ENCODE data around the gene ST6GALNAC5.

The ST6GALNAC5 gene

GRCh38 chr1:77016386-77016985 is 149.2 kb downstream of the ST6GALNAC5 start:
- no peak for DNase-seq (ENCODE audit: low read depth)
- no peak for TF ChIP-seq CTCF (conservative IDR thresholded peaks at IDR 0.05; ENCODE audit: low read length)
- no peak overlapping the region for H3K4me3 ChIP-seq (ENCODE audit: low read length)

- no peak for TF ChIP-seq CTCF (conservative IDR thresholded peaks at IDR 0.05; ENCODE audit: low read length)
- H3K4me3 ChIP-seq (ENCODE audit: low read length), result no peak overlapping the region
- DNase-seq (ENCODE audit: low read depth), result no peak
These were observed 151.0 kb downstream of the ST6GALNAC5 start for GRCh38 chr1:77018311-77018710.

- no peak for DNase-seq (ENCODE audit: low read depth)
- no peak overlapping the region for H3K4me3 ChIP-seq (ENCODE audit: low read length)
- no peak for TF ChIP-seq CTCF (conservative IDR thresholded peaks at IDR 0.05; ENCODE audit: low read length)
These were observed 151.5 kb downstream of the ST6GALNAC5 start for GRCh38 chr1:77018761-77019160.

- H3K4me3 ChIP-seq (ENCODE audit: low read length), result no peak overlapping the region
- DNase-seq (ENCODE audit: low read depth), result no peak
- no peak for TF ChIP-seq CTCF (conservative IDR thresholded peaks at IDR 0.05; ENCODE audit: low read length)
These were observed 154.5 kb downstream of the ST6GALNAC5 start for GRCh38 chr1:77021732-77022131.

- peak; percentile 0 for DNase-seq (ENCODE audit: low read depth)
- H3K4me3 ChIP-seq (ENCODE audit: low read length), result no peak overlapping the region
- no peak for TF ChIP-seq CTCF (conservative IDR thresholded peaks at IDR 0.05; ENCODE audit: low read length)
These were observed 157.2 kb downstream of the ST6GALNAC5 start for GRCh38 chr1:77024500-77024899.

GRCh38 chr1:77025599-77025998 is 158.3 kb downstream of the ST6GALNAC5 start:
- no peak for TF ChIP-seq CTCF (conservative IDR thresholded peaks at IDR 0.05; ENCODE audit: low read length)
- H3K4me3 ChIP-seq (ENCODE audit: low read length), result no peak overlapping the region
- DNase-seq (ENCODE audit: low read depth), result no peak

- no peak overlapping the region for H3K4me3 ChIP-seq (ENCODE audit: low read length)
- DNase-seq (ENCODE audit: low read depth), result no peak
These were observed 158.9 kb downstream of the ST6GALNAC5 start for GRCh38 chr1:77026135-77026534.

More at GRCh38 chr1:77026135-77026534, 158.9 kb downstream of the ST6GALNAC5 start:
- TF ChIP-seq CTCF (conservative IDR thresholded peaks at IDR 0.05; ENCODE audit: low read length), result no peak
